GM18861 (cell line): ENCODE measurements around the gene MED16.

ENCODE experiments used
- ATAC-seq: cut with Tn5 transposase; IDR thresholded peaks from one replicate; pipeline ENCODE4 v1.9.1; 2021; ENCODE audit not compliant: unreplicated experiment

Gene MED16

DNA sequence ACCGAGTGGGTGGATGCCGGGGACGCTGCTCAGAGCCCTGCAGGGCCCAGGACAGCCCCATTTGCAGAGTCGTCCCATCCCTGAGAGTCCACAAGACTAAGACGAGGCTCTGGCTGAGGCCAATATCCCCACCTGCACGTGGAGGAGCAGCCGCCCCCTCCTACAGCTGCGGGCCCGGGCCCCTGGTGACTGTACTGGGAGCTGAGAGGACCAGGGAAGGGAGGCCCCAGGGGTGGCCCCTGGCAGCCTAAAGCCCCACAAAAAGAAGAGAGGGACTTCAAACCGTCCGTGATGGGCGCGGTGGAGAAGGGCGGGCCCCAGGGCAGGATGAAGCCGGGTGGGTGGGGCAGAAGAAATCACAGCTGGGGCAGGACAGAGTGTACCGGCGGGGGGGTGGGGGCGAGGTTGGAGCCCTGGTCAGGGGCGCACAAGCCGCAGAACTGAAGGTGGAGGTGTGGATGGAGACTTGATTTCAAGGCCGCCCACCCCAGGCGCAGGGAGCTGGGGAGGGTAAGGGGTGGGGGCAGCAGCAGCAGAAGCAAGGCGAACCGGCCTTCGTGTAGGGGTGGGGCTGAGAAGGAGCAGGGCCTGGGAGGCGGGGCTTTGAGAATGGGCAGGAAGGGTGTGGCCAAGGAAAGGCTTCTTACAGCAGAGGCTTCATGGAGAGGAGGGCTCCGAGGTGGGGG lies 20.6 kb downstream of the MED16 start:
- no peak for ATAC-seq

DNA sequence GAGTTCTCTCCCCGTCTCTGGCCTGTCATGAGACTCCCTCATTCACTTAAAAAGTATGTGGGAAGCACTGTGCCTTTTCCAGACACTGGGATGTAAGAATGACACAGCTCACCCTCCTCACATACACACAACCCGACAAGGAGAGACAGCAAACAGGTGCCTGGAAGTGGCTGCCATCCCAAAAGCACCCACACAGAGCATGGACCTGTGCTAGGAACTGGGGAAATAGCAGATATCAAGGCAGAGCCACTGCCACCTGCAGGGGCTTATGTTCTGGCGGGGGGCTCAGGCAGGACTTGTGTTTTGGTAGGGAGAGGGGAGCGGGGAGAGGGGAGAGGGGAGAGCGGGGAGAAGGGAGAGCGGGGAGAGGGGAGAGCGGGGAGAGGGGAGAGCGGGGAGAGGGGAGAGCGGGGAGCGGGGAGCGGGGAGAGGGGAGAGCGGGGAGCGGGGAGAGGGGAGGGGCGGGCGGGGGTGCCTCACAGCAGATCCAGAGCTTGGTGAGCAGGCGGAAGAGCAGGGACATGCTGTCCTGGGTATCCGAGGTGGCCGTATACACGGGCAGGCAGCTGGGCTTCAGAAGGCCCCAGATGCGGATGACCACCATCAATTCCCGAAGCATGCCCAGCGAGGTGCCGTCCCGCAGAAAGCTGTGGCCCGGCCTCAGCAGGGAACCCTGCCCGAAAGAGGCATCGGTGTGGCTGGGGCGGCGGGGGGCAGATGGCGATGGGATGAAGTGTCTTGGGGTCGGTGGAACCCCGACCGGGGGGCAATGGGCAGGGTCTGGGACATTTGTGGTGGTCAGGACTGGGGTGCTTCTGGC lies 21.3 kb downstream of the MED16 start:
- ATAC-seq: no peak

DNA sequence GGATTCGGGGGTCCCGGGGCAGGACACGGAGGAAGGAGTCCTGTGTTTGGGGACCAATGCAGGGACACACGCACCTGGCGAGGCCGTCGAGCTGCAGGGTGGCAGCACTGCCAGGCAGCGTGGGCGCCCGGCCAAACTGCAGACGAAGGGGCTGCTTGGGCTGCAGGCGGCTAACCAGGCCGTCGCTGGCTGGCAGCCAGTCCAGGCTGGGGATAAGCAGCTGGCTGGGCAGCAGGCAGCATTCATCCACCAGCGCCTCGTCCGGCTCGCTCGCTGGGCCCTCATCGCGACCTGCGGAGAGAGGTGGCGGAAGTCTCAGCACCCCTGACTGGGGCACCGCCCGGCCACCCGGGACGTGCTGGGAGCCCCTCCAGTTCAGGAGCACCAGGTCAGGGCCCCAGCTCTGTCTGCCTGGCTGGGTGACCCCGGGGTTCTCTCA lies 22.0 kb downstream of the MED16 start:
- no peak for ATAC-seq

DNA sequence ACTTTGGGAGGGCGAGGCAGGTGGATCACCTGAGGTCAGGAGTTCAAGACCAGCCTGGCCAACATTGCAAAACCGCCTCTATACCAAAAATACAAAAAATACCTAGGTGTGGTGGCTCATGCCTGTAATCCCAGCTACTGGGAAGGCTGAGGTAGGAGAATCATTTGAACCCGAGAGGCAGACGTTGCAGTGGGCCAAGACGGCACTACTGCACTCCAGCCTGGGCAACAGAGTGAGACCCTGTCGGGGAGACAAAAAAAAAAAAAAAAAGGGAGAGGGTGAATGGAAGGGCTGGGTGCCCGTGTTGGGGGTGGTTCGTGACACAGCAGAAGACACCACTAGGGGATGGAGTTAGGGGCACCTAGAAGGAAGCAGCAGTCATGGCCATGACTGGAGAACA lies 22.7 kb downstream of the MED16 start:
- ATAC-seq: no peak

DNA sequence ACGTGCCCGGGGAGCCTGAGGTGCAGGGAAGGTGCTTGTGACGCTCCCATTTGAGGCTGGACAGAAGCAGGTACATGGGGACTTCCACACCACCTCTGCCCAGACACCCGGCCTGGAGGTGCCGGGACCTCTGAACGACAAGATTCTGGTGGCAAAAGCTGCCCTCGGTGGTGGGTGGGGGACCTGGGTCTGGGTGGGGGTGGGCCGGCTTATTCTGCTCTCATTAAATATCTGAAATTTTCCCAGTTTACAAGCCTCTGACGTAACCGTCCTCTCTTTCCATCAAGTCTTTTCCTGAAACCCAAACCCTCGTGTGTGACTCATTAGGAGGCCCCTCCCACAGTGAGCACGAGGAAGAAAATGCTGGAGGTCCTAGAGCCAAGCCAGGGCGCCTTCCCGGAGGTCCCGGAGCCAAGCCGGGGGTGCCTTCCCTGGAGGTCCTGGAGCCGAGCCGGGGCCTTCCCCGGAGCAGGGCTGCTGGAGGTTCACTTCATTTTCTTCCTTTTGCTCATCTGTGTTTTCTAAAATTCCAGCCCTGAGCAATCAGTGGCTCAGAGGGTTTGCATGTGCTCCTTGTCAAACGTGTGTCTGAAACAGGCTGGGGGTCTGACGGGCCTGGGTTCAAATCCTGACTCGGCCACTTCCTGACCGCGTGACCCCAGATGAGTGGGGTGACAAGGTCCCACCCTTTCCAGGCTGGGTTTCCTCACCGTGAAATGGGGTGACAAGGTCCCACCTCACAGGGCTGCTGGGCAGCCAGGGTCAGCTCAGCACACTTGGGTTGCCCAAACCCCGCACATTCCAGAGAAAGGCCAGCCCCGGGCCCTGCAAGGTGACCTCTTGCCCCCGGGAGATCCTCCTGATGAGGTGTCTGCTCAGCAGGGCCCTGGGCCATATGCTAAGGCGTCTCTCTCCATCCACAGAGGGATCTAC lies 23.5 kb downstream of the MED16 start:
- no peak for ATAC-seq

DNA sequence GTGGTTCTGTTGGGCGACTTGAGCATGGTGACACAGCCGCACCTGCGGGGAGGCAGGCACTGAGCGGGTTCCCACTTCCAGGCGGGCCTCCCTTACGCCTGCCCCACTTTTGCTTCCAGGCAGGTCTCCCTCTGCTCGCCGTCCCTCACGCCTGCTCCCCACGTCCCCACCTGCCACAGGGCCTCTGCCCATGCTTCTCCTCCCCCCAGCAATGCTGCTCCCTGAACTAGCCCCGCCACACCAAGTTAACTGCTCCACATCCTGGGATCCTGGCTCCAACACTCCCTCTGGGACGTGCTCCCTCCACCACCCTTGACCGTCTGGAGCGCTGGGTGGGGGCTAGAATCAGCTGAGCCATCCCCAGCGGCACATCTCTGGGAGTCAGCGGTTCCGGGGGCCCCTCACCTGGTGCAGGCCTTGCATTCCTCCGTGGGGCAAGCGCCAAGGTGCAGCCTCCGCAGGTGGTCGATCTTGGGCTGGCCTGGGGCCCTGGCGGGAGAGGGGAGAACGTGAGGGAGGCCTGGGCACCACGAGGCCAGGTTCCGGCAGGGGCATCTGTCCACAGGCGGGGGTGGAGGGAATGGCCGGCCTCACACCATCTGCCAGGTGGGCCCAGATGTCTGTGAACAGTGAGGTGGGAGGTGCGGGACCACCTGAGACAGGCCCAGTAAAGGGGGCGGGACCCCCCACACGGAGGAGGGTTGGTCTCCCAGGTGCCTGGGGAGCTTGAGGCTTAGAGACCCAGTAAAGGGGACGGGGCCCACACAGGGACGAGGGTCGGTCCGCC lies 24.3 kb downstream of the MED16 start:
- no peak for ATAC-seq

DNA sequence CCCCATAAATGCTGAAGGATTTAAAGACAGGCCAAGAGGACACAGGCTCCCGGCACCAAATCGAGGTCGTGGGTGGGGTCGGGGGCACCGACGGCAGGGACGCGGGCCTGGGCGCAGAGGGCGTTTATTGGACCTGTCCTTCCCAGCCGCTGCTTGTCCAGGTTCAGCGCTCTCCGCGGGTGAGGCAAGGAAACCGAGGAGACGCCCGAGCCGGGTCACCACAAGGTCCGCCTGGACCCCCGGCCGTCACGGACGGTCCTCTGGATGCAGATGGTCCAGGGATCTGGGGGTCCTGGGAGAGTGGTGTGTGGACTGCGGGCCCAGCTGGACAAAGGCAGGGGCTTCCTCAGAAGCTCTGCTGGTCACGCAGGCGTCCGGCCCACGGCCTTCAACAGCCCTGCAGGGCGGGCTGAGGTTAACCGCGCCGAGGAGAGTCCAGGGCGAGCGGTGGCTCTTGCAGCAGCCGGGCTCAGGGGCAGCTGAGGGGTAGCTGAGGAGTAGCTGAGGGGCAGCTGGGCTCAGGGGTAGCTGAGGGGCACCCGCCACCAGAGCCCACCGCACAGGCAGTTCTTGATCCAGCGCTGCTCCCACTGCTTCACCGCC lies 25.0 kb downstream of the MED16 start:
- ATAC-seq: no peak

DNA sequence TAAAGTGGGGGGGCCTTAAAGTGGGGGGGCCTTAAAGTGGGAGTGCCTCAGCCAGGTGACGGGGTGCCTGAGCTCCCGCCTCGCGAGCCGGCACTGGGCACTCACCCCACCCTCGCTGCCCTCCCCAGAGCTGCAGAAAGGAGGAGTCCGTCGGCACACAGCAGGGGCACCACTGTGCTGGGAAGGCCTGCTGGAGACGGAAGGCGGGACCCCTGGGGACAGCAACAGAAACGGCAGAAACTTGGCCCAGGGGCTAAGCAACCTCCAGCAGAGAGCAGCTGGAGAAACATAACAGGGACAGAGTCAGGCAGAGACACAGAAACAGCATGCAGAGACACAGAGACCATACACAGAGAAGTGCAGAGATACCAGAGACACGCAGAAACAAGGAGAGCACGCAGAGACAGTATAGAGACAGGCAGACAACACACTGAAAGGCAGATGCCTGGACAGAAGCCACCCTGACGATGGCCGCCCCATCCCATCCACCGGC lies 25.6 kb downstream of the MED16 start:
- no peak for ATAC-seq

DNA sequence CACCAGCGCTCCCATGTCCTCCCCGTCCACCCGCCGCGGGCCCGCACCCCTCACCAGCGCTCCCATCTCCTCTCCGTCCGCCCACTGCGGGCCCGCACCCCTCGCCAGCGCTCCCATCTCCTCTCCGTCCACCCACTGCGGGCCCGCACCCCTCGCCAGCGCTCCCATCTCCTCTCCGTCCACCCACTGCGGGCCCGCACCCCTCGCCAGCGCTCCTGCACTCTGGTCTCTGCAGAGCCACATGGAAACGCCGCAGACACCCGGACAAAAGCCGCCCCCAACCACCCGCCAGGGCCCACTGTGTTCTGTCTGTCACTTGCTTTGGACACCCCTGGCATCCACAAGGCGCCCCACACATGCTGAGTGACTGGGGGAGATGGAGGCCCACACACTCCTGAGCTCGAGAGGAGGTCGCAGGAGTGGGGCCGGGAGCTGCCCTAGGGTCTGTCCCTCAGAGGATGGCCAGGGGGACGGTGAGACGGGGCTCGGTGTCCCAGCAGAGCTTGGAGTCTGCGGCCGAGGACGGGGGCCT lies 26.2 kb downstream of the MED16 start:
- ATAC-seq: no peak

DNA sequence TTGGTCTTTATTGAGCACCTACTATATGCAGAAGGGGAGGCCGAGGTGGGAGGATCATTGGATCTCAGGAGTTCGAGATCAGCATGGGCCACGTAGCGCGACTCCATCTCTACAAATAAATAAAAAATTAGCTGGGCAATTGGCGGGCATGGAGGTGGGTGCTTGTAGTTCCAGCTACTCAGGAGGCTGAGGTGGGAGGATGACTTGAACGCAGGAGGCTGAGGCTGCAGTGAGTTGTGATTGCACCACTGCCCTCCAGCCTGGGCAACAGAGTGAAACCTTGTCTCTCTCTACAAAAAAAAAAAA lies 29.7 kb downstream of the MED16 start:
- no peak for ATAC-seq

DNA sequence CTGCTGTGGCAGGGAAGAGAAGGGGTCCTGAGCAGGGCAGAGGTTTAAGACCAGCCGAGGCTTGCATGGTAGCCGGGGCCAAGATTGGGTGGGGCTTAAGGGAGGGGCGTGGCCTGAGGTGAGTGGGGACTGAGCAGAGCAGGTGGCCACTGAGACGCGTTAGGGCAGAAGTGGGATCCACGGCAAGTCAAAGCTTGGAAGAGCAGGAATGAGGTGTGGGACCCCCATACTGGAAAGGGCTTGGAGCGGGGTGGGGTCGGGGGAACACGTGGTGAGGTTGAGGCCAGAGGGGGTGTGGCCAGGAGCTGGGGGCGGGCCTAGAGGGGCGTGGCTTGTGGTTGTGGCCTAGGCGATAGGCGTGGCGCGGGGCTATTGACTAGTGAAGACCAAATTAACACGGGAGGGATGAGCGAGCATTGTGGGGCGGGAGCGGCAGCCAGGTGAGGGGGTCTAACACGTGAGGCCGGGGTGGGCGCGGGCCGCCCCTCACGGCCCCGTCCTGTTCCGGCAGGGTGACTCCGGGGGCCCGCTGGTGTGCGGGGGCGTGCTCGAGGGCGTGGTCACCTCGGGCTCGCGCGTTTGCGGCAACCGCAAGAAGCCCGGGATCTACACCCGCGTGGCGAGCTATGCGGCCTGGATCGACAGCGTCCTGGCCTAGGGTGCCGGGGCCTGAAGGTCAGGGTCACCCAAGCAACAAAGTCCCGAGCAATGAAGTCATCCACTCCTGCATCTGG lies 30.2 kb downstream of the MED16 start:
- ATAC-seq: no peak

DNA sequence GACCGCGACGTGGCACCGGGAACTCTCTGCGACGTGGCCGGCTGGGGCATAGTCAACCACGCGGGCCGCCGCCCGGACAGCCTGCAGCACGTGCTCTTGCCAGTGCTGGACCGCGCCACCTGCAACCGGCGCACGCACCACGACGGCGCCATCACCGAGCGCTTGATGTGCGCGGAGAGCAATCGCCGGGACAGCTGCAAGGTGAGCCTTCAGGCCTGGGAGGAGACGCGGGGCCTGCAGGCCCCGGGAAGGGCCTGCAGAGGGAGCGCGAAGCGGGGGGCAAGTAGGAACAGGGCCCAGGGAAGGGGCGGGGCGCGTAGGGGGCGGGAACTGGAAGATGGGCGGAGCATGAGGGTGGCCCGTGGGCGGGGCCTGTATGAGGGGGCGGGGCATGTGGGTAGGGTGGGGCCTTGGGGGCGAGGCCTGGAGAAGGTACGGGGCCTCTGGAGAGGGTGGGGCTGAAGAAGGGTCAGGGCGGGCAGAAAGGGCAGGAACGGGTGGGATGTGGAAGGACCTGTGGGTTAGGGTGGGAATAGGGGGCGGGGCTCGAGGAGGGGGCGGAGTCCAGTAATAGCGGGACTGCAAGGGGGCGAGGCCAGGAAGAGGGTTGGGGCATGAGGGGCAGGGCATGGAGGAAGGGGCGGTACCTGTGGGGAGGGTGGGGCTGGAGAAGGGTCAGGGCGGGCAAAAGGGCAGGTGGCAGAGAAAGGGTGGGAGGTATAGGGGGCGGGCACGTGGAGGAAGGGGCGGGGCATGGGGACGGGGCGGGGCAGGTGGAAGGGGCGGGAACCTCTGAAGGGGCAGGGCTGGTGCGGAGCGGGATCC lies 31.0 kb downstream of the MED16 start:
- ATAC-seq: no peak

DNA sequence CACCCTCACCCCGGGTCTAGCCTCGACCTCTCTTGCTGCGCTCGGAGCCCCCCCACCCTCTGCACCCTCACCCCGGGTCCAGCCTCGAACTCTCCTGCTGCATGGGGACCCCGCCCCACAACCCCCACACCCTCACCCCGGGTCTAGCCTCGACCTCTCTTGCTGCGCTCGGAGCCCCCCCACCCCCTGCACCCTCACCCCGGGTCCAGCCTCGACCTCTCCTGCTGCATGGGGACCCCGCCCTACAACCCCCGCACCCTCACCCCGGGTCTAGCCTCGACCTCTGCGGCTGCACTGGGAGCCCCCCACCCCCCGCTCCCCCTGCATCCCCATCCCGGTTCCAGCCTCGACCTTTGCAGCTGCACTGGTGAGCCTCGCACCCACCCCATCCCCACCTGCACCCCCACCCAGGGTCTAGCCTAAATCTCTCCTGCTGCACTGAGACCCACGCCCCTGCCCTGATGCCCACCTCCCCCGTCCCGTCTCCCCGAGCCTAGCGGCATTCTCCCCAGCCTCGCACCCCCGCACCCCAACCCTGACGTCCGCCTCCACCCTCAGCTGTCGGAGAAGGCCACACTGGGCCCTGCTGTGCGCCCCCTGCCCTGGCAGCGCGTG lies 31.7 kb downstream of the MED16 start:
- no peak for ATAC-seq

DNA sequence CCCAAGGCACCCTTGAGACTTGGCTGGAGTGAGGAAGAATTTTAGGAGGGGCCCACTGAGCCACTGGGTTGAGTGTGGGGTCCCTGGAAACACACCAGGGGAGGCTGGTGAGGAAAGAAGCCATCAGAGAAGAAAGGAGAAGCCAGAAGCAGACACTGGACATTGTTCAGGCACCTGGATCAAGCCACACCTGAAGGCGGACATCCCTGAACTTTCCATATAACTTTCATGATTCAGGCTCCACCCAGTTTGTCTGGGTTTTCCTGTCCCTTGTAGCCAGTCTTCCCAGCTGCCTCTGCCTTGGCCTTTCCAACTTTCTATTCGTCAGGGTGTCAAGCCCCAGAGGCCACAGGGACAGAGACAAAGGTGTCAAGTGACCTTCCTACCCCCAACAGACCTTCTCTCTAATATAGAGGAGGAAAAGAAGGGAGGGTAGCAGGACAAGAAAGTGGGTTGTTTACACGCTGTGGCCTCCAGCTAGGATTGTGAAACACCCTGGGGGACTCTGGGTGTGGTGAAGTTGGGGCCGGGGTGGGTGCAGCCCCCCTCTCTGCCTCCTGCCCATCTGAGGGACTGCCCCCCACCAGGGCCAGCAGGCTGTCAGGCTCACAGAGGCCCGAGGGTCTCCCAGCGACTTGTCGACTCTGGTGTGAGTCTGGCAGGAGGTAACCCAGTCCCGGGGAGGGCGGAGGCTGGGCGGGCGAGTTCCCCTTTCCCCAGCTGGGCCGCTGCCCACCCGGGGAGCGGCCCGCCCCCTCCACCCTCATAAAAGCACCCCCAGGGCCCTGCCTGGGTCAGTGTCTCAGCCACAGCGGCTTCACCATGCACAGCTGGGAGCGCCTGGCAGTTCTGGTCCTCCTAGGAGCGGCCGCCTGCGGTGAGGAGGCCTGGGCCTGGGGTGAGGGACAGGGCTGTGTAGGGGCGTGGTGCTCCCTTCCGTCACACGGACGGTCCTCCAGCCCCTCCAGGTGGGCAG lies 33.8 kb downstream of the MED16 start, which contains the start of gene CFD:
Gene CFD, plus strand, starts transcription at position 797 of the 976 bp plus-strand sequence. Its CDS starts 26 bp downstream, at position 823.
- ATAC-seq: no peak

DNA sequence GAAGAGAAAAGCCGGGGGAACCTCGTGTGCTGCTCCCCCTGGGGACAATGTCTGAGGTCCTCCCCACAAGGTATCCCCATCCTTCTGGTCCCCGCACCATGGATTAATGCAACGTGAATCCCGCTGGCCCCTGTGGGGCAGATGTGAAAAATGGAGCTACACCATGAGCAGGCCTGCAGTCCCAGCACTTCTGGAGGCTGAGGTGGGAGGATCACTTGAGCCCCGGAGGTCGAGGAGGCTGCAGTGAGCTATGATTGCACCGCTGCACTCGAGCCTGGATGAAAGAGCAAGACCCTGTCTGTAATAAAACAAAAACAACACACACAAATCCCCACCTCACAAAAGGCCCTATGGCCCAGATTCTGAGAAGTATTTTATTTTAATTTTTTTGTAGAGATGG lies 34.7 kb downstream of the MED16 start:
- ATAC-seq: no peak

DNA sequence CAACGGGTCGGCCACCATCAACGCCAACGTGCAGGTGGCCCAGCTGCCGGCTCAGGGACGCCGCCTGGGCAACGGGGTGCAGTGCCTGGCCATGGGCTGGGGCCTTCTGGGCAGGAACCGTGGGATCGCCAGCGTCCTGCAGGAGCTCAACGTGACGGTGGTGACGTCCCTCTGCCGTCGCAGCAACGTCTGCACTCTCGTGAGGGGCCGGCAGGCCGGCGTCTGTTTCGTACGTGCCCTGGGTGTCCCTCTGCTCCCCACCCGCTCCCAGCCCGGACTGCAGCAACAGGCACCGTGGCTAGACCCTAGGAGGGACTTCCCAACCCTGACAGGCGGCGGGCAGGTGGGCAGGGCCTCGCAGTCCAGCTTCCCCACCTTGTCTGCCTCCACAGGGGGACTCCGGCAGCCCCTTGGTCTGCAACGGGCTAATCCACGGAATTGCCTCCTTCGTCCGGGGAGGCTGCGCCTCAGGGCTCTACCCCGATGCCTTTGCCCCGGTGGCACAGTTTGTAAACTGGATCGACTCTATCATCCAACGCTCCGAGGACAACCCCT lies 37.3 kb downstream of the MED16 start:
- no peak for ATAC-seq
